ENCODE results near the gene MAP3K4. TPM values are rescaled to one million over a fixed set of nuclear protein-coding genes. Genes with fewer than 3 reads are reported as not detected.

MAP3K4 gene
- polyA plus RNA-seq, 1 donor from 2014 or later: 31.0 TPM

DNA sequence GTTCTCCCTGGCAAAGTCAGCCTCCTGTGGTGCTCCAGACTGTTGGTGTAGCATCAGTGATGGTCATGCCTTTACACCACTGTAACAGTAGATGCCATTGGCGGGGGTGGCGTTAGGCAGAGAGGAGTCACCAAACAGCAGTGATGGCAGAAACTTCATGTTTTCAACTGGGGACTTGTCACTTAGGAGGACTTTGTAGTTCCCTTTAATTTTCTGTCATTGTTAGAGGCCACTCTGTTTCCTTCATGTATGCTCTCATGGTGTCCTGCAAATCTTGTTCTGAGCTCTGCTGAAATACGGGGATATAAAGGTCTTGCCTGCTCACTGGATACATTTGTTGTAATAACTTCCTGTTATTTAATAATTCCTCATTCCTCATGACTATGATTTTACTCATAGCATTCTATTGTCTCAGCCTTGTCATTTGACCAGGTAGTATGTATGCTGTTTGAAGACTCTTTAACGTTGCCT lies 4.6 kb downstream of the MAP3K4 start:
- H3K4me3 ChIP-seq (ENCODE audit: low read length): no peak overlapping the region
- no peak overlapping the region for H3K27ac ChIP-seq (ENCODE audit: low read length)
- H3K36me3 ChIP-seq (ENCODE audit: insufficient read depth, low read length): no peaks in the 10 kb centered on the region
- H3K4me2 ChIP-seq (ENCODE audit: low read length): no peak overlapping the region
- H3K9me3 ChIP-seq (ENCODE audit: low read length): no peaks in the 10 kb centered on the region
- H3K9ac ChIP-seq (ENCODE audit: low read length): no peak overlapping the region
- peaks cover 62% of the 10 kb centered on the region for H3K79me2 ChIP-seq (replicated peaks; ENCODE audit: insufficient read depth, low read length)
- H3K27me3 ChIP-seq (ENCODE audit: insufficient read depth, low read depth, low read length): no peaks in the 10 kb centered on the region
- no peaks in the 10 kb centered on the region for H3K9me2 ChIP-seq (ENCODE audit: insufficient read depth, low read length)
- H4K20me1 ChIP-seq (ENCODE audit: insufficient read depth): no peaks in the 10 kb centered on the region
- H2AFZ ChIP-seq (ENCODE audit: low read depth, low read length): no peak overlapping the region
- no peaks in the 10 kb centered on the region for H3F3A ChIP-seq (ENCODE audit: insufficient read depth, low read length, poor library complexity, severe bottlenecking)
- TF ChIP-seq MXI1 (conservative IDR thresholded peaks at IDR 0.05; ENCODE audit: poor library complexity, severe bottlenecking) (no peak), EZH2 (IDR thresholded peaks at IDR 0.05; ENCODE audit: borderline replicate concordance, insufficient read depth, low read length, poor library complexity, severe bottlenecking) (no peak), EP300 (conservative IDR thresholded peaks at IDR 0.05; ENCODE audit: poor library complexity, severe bottlenecking) (no peak), SMC3 (conservative IDR thresholded peaks at IDR 0.05; ENCODE audit: poor library complexity) (no peak), POLR2AphosphoS5 (IDR thresholded peaks at IDR 0.05) (no peak), RAD21 (conservative IDR thresholded peaks at IDR 0.05) (no peak)
- TF ChIP-seq, protein P1, sequence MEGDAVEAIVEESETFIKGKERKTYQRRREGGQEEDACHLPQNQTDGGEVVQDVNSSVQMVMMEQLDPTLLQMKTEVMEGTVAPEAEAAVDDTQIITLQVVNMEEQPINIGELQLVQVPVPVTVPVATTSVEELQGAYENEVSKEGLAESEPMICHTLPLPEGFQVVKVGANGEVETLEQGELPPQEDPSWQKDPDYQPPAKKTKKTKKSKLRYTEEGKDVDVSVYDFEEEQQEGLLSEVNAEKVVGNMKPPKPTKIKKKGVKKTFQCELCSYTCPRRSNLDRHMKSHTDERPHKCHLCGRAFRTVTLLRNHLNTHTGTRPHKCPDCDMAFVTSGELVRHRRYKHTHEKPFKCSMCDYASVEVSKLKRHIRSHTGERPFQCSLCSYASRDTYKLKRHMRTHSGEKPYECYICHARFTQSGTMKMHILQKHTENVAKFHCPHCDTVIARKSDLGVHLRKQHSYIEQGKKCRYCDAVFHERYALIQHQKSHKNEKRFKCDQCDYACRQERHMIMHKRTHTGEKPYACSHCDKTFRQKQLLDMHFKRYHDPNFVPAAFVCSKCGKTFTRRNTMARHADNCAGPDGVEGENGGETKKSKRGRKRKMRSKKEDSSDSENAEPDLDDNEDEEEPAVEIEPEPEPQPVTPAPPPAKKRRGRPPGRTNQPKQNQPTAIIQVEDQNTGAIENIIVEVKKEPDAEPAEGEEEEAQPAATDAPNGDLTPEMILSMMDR (IDR thresholded peaks at IDR 0.05; ENCODE audit: poor library complexity, severe bottlenecking): no peak
- TF ChIP-seq, protein P2, sequence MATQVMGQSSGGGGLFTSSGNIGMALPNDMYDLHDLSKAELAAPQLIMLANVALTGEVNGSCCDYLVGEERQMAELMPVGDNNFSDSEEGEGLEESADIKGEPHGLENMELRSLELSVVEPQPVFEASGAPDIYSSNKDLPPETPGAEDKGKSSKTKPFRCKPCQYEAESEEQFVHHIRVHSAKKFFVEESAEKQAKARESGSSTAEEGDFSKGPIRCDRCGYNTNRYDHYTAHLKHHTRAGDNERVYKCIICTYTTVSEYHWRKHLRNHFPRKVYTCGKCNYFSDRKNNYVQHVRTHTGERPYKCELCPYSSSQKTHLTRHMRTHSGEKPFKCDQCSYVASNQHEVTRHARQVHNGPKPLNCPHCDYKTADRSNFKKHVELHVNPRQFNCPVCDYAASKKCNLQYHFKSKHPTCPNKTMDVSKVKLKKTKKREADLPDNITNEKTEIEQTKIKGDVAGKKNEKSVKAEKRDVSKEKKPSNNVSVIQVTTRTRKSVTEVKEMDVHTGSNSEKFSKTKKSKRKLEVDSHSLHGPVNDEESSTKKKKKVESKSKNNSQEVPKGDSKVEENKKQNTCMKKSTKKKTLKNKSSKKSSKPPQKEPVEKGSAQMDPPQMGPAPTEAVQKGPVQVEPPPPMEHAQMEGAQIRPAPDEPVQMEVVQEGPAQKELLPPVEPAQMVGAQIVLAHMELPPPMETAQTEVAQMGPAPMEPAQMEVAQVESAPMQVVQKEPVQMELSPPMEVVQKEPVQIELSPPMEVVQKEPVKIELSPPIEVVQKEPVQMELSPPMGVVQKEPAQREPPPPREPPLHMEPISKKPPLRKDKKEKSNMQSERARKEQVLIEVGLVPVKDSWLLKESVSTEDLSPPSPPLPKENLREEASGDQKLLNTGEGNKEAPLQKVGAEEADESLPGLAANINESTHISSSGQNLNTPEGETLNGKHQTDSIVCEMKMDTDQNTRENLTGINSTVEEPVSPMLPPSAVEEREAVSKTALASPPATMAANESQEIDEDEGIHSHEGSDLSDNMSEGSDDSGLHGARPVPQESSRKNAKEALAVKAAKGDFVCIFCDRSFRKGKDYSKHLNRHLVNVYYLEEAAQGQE (IDR thresholded peaks at IDR 0.05; ENCODE audit: borderline replicate concordance): no peak

DNA sequence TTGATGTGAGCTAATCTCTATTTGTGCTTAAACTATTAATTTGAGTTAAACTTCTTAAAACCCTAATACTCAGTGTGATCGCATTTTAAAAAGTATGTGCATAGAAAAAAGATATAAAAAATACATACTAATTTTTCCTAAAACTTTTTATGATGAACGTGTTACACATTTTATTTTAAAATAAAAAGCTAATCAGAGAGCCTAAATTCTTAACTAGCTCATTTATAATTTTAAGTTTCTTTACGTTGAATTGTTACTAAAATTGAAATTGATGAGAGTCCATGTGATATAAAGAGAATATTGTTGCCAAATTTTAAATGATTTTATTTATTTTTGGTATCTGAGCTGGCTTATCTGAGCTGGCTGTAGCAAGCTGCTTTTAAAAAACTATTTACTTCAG lies 6.6 kb downstream of the MAP3K4 start:
- Histone ChIP-seq H3K4me2 (ENCODE audit: low read length) (no peak overlapping the region), H3K4me3 (ENCODE audit: low read length) (no peak overlapping the region), H3K9me2 (ENCODE audit: insufficient read depth, low read length) (no peaks in the 10 kb centered on the region), H3K27me3 (ENCODE audit: insufficient read depth, low read depth, low read length) (no peaks in the 10 kb centered on the region), H3K9ac (ENCODE audit: low read length) (no peak overlapping the region), H3K9me3 (ENCODE audit: low read length) (no peaks in the 10 kb centered on the region), H3K27ac (ENCODE audit: low read length) (no peak overlapping the region), H3K79me2 (replicated peaks; ENCODE audit: insufficient read depth, low read length) (peaks cover 70% of the 10 kb centered on the region), H3F3A (ENCODE audit: insufficient read depth, low read length, poor library complexity, severe bottlenecking) (no peaks in the 10 kb centered on the region), H3K36me3 (ENCODE audit: insufficient read depth, low read length) (no peaks in the 10 kb centered on the region), H4K20me1 (ENCODE audit: insufficient read depth) (no peaks in the 10 kb centered on the region), H2AFZ (ENCODE audit: low read depth, low read length) (no peak overlapping the region)
- TF ChIP-seq MXI1 (conservative IDR thresholded peaks at IDR 0.05; ENCODE audit: poor library complexity, severe bottlenecking): no peak
- TF ChIP-seq, protein P2 (IDR thresholded peaks at IDR 0.05; ENCODE audit: borderline replicate concordance): no peak
- TF ChIP-seq EP300 (conservative IDR thresholded peaks at IDR 0.05; ENCODE audit: poor library complexity, severe bottlenecking): no peak
- no peak for TF ChIP-seq SMC3 (conservative IDR thresholded peaks at IDR 0.05; ENCODE audit: poor library complexity)
- TF ChIP-seq RAD21 (conservative IDR thresholded peaks at IDR 0.05): no peak
- no peak for TF ChIP-seq POLR2AphosphoS5 (IDR thresholded peaks at IDR 0.05)
- TF ChIP-seq TAF1 (IDR thresholded peaks at IDR 0.05; ENCODE audit: low read depth): no peak
- no peak for TF ChIP-seq EZH2 (IDR thresholded peaks at IDR 0.05; ENCODE audit: borderline replicate concordance, insufficient read depth, low read length, poor library complexity, severe bottlenecking)
- TF ChIP-seq, protein P1 (IDR thresholded peaks at IDR 0.05; ENCODE audit: poor library complexity, severe bottlenecking): no peak
